Fibroblast of pulmonary artery (primary cell): ENCODE results near the gene MRPS12.
"Not testable (repeated sequence)": the region's sequence is repeated elsewhere in the genome, so short reads cannot be mapped to it uniquely, and the experiment has no call there.

Experiments used
- DNase-seq: peaks from one replicate; pipeline ENCODE4 v3.0.0-alpha.2; 2010; ENCODE audit warnings: low read depth
- H3K4me3 ChIP-seq: replicated peaks from 2 replicates; pipeline ENCODE4 v1.5.1; 2011; ENCODE audit warnings: low read depth, mild to moderate bottlenecking, control low read depth, low read length, moderate library complexity
- TF ChIP-seq, protein P1 (sequence below): IDR thresholded peaks from 2 replicates; pipeline ENCODE4 v1.5.1; 2011; ENCODE audit warnings: mild to moderate bottlenecking, control low read depth, low read length, inconsistent platforms; ENCODE audit errors: missing control alignments

Gene MRPS12

DNA sequence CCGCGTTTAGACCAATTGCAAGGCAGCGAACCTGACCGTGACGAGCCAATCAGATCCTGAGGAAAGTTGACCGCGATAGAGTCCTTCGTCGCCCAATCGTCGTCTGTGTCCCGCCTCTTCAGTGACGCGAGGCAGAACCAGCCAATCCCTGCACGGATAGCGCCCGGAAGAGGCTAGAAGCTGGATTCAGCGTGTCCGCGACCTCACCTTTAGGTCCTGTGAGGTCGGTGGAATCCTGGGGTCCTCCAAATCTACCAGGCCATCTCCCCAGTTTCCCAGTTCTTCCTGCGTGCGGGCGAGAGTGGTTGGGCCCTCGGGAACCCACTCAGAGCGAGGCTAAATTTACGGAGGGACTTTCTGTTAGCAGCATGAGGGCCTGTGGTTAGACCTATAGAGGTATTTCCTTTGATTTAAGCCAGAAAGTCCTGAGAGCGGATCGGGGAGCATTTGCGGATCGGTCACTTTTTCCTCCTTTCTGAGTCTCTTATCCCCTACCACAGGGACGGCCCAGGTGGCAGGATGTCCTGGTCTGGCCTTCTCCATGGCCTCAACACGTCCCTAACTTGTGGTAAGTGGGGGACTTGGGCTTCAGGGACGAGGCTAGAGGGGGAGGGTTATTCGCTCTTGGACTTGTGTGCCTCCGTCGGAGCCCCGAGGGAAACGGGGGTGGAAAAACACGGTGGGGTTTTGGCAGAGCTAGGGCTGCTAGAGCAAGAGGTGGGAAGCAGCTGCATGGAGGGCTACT is at the start of gene MRPS12:
TSS of gene MRPS12 (plus strand) at position 169 of the 745 bp plus-strand sequence. CDS start at position 520, 351 bp downstream.
- peak within 1 kb of the TSS; percentile 98 for H3K4me3 ChIP-seq
- peak; percentile 100 for DNase-seq
- TF ChIP-seq, protein P1, sequence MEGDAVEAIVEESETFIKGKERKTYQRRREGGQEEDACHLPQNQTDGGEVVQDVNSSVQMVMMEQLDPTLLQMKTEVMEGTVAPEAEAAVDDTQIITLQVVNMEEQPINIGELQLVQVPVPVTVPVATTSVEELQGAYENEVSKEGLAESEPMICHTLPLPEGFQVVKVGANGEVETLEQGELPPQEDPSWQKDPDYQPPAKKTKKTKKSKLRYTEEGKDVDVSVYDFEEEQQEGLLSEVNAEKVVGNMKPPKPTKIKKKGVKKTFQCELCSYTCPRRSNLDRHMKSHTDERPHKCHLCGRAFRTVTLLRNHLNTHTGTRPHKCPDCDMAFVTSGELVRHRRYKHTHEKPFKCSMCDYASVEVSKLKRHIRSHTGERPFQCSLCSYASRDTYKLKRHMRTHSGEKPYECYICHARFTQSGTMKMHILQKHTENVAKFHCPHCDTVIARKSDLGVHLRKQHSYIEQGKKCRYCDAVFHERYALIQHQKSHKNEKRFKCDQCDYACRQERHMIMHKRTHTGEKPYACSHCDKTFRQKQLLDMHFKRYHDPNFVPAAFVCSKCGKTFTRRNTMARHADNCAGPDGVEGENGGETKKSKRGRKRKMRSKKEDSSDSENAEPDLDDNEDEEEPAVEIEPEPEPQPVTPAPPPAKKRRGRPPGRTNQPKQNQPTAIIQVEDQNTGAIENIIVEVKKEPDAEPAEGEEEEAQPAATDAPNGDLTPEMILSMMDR, result no peak

DNA sequence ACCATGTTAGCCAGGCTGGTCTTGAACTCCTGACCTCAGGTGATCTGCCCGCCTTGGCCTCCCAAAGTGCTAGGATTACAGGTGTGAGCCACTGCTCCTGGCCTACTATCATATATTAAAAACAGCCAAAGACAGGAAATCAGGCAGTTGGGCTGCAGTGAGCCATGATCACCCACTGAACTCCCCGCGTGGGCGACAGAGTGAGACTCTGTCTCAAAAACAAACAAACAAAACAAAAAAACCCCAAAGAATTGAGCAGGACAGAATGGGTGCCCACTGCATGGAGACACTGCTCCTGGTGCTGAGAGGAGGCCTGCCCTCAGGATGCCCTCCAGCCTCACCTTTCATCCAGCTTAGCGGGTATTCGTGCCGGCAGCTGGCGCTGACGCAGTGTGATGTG is 47.5 kb upstream of the MRPS12 start:
- TF ChIP-seq, protein P1, result no peak
- DNase-seq, result no peak
- no peak overlapping the region for H3K4me3 ChIP-seq

DNA sequence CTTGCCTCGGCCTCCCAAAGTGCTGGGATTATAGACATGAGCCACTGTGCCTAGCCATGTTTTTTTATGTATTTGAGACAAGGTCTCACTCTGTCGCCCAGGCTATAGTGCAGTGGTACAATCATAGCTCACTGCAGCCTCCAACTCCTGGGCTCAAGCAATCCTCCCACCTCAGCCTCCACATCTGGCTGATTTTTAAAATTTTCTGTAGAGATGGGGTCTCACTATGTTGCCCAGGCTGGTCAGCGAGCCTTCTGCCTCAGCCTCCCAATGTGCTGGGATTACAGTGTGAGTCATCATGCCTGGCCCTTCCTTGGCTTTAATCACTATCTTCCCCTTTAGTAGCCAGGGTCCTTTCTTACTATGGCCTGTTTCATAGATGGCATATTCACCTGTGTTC is 46.1 kb upstream of the MRPS12 start:
- not testable (repeated sequence) for DNase-seq, H3K4me3 ChIP-seq

DNA sequence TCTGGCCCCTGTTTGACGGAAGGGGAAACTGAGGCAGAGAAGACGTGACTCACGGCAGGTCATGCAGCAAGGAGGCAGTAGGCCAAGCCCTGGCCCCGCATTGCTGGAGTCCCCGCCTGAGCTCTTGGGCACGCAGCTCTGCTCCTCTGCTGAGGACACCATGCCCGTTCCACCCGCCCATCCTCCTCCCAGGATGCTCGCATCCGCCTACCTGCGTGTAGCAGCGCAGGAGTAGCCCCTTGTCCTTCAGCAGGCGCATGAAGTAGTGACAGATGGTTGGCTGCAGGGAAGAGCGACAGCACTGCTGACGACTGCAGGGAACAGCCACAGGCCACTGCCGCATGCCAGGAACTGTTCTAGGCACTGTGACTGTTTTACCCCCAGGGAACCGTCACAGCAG is 41.9 kb upstream of the MRPS12 start:
- no peak overlapping the region for H3K4me3 ChIP-seq
- TF ChIP-seq, protein P1, result no peak
- DNase-seq, result no peak

DNA sequence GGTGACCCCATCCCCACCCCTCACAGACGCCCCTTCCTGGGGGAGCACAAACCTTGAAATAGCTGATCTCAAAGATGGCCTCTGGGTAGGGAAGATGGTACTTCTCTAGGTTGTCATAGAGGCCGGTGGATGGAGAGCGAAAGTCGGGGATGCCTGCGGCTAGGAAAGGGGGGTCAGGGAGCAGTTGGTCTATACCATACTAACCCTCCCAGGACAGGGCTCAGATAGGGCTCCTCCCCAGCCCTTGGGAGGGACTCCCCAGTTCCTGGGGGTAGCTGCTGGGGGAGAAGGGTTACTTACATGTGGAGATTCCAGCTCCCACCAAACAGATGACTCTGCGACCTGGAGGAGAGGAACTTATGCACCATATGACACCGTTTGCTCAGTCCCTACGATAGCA is 40.9 kb upstream of the MRPS12 start:
- DNase-seq, result no peak
- H3K4me3 ChIP-seq, result no peak overlapping the region
- TF ChIP-seq, protein P1, result no peak

DNA sequence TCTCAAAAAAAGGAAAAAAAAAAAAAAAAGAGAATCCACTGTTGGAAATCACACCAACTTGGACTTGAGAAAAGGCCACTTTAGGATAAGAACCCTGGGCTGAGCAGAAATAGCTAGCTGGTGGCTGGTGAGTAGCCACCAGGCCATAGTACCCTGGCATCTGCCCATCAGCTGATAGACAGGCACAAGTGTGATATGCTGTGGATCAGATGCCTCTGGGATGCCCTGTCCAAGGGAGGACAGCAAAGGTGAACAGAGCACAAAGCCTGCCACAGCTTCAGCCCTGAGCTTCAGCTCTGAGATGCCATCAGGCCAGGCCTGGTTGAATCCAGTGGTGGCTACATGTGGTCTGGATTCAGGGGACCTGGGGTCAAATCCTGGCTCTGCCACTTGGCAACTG is 40.1 kb upstream of the MRPS12 start:
- no peak overlapping the region for H3K4me3 ChIP-seq
- no peak for DNase-seq
- TF ChIP-seq, protein P1, result no peak

DNA sequence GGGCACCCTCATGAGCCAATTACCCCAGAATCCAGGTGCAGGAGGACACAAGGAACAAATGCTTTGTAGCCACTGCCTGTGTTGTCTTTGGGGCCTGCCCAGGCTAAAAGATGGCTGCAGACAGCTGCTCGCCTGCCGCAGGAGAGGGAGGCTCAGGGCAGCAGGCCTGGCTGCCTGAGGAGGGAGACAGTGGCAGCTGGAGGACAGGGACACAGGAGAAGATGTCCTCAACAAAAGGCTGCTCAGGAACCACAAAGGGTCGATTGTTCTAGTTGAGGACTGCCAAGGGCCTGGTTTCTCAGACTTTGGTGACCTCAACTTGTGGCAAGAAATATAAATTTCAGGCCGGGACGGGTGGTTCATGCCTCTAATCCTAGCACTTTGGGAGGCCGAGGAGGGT is 39.0 kb upstream of the MRPS12 start:
- no peak for DNase-seq
- no peak overlapping the region for H3K4me3 ChIP-seq
- TF ChIP-seq, protein P1, result no peak
